ENCODE data around the gene NCEH1.
A peak's percentile ranks its signal among the peaks of the same experiment; 100 is the strongest.
"Not testable (repeated sequence)": the region's sequence is repeated elsewhere in the genome, so short reads cannot be mapped to it uniquely, and the experiment has no call there.

The NCEH1 gene

DNA sequence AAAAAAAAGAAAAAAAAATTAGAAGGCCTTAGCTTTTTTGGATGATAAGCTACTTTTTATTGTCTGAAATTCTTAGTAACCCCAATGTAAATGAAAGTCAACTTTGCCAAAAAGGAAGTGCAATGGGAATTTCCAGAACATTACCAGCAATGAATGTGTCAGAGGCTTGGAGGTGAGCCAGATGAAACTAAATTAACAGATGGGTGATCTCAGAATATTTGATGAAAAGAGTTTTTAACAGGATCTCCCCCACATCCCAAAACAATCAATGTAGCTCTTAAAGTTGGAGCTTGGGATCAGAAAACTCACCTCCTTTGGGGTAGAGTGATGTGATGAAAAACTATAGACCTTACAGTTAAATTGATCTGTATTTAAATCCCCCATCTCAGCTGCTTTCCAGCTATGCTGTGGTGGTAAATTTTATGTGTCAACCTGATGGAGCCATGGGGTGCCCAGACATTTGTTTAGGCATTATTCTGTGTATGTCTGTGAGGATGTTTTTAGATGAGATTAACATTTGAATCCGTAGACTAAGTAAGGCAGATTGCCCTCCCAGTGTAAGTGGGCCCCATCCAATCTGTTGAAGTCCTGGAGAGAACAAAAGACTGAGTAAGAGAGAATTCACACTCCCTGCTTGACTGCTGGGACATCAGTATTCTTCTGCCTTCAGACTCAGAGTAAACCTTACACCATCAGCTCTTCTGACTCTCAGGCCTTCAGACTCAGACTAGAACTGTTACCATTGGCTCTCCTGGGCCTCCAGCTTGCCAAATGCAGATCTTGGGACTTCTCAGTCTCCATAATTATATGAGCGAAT is 103.4 kb downstream of the NCEH1 start:
- DNase-seq: peak; percentile 75

DNA sequence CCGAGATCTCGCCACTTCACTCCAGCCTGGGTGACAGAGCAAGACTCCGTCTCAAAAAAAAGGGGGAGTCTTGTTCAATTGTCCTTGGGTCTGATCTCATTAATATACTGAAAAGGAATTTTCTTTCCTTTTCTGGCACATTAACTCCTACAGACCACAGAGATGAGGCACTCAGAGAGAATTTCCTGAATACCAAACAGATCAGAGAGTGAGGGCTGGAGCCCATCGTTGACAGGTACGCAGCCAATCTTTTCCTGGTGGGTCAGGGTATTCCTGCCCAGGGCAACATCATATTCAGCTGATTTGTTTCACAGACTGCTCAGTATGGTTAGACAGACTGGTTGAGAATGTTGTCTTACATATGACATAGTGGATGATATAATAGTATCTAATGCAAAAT is 104.8 kb downstream of the NCEH1 start:
- DNase-seq: no peak

DNA sequence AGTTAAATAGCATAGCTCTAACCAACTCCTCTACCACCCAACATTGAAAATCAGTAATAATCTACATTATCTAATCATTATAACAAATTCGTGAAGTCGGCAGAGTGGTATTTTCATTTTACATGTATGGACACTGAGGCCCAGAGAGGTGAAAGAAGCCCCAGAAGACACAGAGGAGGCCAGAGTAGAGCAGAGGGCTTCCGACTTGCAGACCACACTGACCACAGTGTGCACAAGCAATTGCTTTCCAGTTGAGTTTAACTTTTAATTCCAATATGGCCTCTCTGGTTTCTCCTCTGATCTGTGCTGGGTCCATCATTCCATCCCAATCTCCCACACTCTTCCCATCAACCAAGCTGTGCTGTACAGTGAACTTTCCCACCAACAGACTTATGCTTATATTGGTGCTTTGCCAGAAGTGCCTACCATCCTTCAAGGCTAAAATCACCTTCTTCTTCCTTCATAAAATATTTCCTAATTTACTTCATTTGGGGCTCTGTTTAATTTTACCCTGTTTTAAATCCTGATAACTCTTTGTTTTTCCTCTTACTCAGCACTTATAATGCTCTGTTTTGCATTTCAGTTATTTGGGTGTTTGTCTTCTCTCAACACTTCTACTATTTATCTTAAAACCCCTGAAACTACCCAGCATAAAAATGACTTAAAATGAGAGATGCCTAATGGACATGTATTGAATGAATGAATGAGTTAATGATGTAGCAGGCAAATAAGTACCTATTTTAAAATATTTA is 105.8 kb downstream of the NCEH1 start:
- no peak for DNase-seq

DNA sequence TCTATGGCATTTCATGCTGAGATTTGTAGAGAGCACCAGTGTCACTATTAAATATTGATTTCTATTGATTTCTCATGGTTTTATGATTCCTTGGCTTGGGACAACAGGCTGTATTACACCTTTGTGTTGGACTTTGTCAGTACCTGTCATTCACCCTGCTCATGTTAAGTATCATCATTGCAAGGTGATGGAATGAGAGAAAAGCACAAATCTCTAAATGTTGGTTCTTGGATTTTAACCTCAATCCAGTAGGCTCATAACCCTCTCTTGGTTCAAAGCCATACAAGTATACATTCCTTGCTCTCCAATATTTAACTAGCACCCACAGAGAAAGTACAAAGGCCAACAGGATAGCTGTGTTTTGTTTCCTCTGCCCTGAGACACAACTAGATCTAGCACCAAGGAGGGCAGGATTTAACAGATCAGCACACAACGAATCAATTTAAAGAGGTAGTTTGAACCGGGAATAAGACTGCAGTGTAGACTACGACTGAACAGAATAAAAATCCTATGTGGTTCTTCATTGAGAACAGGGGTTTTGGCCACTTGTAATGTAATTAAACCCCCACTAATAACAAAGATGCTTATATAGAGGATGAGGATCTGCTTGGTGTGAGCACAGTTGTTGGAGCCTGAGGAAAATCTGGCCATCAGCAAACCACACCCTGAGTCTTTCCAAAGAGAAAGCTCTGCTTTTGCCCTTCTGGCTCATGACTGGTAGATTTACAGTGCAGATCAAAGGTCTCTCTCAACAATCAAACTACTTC is 109.6 kb downstream of the NCEH1 start:
- no peak for DNase-seq

DNA sequence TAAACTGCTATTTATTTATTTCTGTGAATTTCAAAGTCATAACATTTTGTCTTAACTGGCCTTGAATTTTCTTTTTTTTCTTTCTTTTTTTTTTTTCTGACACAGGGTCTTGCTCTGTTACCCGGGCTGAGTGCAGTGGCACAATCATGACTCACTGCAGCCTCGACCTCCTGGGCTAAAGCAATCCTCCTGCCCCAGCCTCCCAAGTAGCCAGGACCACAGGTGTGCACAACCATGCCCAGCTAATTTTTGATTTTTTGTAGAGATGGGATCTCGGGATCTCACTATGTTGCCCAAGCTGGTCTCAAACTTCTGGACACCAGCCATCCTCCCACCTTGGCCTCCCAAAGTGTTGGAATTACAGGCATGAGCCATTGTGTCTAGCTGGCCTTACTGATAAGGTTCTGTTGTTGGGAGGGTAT is 110.2 kb downstream of the NCEH1 start:
- DNase-seq: no peak

DNA sequence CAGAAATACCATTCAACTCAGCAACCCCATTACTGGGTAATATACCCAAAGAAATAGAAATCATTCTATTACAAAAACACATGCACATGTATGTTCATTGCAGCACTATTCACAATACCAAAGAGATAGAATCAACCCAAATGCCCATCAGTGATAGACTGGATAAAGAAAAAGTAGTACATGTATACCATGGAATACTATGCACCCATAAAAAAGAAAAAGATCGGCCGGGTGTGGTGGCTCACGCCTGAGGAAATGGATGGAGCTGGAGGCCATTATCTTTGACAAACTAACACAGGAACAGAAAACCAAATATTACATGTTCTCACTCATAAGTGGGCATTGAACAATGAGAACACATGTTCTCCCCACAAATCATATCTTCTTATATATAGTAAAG is 112.0 kb downstream of the NCEH1 start:
- no peak for DNase-seq

DNA sequence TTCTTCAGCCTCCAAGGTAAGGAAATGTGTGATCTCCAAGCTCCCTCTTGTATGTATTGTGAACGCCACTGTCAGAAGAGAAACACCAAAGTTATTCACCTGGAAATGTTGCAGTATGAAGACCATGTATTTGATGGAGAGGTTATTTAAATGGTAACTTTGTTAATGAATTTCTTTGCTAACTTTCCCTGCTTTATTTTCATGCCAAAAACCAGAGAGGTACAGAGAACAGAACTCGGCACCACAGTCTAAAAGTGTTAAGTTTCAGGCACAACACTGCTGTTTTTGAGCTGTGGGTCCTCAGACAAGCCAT is 114.5 kb downstream of the NCEH1 start:
- no peak for DNase-seq

DNA sequence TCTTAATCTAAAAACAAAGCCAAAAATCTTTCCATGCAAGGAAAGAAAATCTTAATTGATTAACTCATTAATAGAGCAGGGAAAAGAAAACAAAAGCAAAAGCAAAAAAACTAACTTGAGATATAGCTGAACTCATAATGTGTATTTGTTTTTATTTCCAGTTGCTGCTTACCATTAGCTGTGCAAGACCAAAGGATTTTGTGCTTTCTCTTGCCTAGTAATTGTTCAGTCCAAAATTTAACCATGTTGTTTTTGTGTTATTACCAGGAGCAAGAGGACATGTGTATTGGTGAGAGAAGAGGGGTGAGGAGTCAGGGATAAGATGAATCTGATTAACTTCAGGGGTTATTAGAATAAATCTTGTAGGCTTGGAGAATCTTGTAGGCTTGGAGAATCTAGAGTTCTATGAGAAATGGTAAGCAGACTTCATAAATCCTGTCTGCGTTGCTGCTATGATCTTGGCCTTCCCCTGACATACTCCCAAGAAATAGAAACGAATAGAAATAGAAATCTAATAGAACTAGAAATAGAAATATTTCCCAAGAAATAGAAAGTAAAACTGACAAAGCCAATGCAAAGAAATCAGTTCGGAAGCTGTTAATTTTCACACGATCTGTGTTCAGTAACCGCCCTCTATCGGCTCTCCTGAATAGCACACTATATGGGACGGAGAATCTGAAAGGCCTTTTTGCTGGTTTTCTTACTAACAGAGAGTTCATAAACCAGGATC is 115.0 kb downstream of the NCEH1 start:
- DNase-seq: no peak

DNA sequence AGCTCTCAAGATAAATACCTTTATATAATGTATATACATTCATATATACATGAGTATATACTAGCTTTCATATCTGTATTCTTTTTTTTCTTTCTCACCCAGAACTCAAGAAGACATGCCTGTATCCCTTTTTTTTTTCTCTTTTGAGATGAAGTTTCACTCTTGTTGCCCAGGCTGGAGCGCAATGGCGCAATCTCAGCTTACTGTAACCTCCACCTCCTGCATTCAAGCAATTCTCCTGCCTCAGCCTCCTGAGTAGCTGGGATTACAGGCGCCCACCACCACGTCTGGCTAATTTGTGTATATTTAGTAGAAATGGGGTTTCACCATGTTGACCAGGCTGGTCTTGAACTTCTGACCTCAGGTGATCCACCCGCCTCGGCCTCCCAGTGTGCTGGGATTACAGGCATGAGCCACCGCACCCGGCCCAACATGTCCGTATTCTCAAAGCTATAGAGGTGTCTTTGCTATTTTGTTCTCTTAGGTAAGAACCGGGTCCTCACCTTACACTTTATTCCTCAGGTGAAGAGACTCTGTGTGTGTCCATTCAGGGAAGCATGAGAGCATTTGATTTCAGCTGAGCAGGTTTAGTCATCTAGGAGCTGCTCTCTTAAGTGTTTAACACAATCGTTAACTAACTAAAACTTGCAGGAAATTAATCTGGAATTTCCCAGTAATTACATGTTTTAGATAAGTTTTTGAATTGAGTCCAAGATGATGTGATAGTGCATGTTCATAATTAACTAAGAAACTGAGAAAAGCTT is 115.8 kb downstream of the NCEH1 start:
- not testable (repeated sequence) for DNase-seq

DNA sequence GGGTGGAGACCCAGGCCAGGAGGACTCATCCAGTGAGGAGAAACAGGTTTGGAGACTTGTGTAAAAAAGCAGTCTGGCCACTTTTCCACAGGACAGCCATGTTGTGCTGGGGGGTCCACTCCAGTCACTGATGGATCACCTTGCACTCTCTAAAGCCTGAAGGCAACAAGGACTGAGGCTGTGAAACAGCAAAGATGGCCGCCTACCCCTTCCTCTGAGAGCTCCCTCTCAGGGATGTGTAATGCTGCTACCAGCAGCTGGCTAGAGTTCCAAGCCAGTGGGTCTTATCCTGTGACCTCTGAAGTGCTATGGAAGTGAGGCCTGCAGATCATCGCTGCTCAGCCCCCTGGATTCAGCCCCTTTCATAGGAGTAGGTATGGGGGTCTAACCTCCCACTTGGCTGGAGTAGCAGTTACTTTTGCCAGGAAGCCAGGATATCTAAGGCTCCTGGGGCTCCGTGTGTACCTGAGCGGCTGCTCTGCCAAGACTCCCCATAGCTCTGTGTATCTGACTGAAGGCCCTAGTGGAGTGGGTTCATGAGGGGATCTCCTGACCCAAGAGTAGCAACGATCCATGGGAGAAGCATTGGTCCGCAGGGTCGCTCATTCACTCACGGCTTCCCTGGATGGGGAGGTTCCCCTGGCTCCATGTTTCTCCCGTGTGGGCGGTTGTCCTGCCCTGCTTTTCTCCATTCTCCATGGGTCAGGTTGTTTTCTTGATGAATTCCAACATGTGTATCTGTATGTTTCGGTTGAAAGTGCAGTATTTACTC is 117.8 kb downstream of the NCEH1 start:
- no peak for DNase-seq

DNA sequence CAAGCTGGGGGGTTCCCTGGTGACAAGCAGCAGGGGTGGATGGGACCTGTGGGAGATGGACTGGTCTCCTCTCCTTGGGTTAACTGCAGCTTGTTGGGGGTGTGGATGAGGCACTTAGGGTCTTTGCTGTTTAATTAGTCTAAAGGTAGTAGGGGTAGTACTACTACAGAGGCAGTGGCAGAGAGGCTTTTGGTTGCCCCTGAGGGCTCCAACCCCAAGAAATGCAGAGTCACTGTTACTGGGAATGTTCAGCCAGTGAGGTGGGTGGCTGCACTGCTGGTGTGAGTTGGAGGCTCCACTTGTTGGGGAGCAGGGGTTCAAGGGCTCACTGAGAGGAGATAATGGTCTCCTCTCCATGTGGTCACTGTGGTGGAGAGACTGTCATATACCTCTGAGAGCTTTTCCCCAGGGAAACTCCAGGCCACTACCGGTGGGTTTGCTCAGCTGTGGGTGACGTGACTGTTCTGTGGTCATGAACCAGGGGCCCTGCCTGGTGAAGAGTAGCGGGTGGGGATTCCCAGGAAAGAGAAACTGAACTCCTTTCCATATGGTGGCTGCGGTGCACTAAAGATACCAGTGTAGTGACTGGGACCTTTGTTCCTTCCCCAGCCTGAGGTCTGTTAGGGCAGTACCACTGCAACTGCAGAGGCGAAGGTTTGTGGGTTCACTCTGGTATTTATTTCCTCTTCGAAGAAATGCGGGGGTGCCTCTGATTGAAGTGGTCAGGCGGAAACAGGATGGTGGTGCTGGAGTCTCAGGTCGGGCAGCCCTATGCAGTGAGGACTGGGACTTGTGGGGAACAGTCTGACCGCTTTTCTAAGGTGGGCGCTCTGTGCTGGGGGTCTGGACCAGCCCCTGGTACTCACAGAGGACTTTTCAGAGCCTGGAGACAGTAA is 118.7 kb downstream of the NCEH1 start:
- peak; percentile 45 for DNase-seq

DNA sequence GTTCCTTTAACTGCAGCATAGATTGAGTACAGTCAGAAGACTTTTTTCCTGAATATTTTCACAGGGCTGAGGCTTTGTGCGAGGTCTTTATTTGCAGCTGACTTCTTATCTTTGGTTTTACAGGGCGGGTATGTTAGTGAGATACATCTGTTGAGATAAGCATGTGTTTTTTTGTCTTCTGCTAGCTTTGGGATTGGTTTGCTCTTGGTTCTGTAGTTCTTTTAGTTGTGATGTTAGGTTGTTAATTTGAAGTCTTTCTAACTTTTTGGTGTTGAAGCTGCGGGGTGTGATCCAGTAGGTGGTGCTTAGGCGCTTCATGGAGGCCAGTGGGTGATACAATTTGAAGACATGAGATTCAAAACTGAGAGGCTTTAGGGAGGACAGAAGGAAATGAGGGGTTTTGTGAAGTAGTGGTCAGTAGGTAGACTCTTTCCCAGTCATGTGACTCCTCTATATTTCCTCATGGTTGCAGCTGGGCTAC is 119.7 kb downstream of the NCEH1 start:
- no peak for DNase-seq

DNA sequence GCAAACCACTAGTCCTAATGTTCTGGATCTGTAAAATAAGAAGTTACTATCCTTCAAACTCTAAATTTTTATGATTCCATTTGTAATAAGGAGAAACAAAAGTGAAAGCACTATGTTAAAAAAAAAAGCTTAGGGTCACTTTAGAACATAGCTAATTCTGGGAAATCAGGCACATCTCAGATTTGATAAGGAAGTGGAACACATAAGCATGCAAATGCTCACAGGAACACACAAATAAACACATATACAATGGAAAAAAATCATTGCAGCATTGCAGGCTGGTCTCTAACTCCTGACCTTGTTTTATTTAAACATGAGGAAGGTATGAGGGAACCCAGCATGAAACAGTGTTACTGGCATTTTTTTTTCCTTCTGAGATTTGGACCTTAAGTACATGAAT is 124.4 kb downstream of the NCEH1 start:
- DNase-seq: no peak

DNA sequence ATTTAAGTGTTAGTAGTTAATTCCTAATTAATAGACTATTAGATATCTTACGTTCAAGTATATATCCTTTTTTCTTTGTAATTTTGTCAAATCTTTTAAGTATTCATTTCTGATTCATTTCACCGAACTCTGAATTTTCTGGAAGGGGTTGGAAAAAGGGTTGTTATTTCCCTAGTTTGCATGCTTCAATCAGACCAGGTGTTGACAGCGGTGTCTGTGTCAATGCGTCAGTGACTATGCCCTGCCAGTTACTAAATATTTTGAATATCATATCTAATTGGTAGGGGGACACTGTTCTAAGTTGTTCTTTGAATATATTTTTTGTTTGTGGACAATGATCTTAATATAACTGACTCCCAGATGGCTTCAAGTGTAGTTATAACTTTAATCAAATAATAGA is 124.9 kb downstream of the NCEH1 start:
- no peak for DNase-seq

DNA sequence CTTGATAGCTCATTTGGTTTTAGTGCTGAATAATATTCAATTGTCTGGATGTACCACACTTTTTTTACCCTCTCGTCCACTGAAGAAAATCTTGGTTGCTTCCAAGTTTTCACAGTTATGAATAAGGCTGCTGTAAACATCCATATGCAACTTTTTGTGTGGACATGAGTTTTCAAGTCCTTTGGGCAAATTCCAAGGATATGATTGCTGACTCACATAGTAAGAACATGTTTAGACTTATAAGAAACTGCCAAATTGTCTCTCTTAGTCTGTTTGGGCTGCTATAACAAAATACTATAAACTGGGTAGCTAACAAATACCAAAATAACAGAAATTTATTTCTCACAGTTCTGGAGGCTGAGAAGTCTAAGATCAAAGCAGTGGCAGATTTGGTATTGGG is 128.2 kb downstream of the NCEH1 start:
- no peak for DNase-seq

DNA sequence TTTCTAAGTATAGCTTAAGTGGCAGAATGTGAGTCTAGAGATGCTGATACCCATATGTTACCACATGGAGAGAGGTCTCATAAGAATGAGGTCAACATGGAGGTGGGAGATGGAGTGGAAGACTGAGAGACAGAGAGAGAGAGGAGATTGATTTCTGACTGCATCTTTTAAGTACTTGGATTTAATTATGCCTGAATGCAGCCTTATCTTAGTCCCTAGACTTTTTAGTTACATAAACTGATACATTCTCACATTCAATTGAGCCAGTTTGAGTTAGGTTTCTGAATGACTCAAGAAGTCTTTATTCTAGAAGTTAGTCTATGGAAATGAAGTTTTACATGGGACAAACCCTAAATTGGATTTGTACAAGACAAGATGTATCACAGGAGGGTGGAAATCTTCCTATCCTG is 129.1 kb downstream of the NCEH1 start:
- DNase-seq: no peak

DNA sequence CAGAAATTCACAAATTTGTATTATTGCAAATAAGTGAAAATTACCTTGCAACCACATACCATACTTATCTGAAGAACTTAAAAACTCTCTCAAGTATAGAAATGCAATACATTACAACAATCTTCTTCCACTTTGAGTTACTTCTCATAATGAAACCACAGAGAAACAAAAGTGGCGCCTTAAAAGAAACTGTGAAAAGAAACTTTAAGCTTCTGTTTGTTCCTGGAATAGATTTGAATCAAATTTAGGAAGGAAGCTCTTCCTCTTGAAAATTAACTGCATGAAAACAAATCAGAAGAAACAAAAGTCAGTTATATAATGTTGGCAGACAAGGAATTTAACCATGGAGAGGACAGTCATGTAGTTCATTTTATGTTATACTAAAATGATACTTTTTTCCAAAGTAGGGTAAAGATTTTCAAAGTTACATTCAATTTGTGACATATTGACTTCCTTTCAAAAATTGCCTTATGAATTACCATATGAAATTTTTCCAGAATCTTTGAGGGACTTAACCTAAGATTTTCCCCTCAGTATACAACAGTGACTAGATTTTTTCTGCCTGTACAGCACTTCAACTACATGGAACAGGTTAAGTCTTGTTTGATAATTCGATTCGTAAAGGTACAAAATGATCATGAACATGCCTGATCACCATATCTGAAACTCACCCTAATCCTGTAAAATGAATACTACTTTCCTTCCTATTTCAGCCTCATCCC is 130.0 kb downstream of the NCEH1 start:
- no peak for DNase-seq
